Fibroblast of skin of abdomen (primary cell): ENCODE results near the gene PPP3R1. TPM values are rescaled to one million over a fixed set of nuclear protein-coding genes. Genes with fewer than 3 reads are reported as not detected.
A peak's percentile ranks its signal among the peaks of the same experiment; 100 is the strongest.

Source experiments
- DNase-seq: peaks from one replicate; pipeline ENCODE4 v3.0.0-alpha.2; 2013
- polyA plus RNA-seq, 2 experiments: library from polyadenylated mRNA; unstranded; fragments of 120-200 nt; gene quantifications; one replicate each; pipeline ENCODE4 v1.2.1, GENCODE V29; 2013; ENCODE audit not compliant: insufficient read length in 2 of 2

PPP3R1 gene, protein sequence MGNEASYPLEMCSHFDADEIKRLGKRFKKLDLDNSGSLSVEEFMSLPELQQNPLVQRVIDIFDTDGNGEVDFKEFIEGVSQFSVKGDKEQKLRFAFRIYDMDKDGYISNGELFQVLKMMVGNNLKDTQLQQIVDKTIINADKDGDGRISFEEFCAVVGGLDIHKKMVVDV
- polyA plus RNA-seq (2013, experiment 1 of 2; ENCODE audit: insufficient read length): 54.7 TPM
- 53.1 TPM for polyA plus RNA-seq (2013, experiment 2 of 2; ENCODE audit: insufficient read length)

DNA sequence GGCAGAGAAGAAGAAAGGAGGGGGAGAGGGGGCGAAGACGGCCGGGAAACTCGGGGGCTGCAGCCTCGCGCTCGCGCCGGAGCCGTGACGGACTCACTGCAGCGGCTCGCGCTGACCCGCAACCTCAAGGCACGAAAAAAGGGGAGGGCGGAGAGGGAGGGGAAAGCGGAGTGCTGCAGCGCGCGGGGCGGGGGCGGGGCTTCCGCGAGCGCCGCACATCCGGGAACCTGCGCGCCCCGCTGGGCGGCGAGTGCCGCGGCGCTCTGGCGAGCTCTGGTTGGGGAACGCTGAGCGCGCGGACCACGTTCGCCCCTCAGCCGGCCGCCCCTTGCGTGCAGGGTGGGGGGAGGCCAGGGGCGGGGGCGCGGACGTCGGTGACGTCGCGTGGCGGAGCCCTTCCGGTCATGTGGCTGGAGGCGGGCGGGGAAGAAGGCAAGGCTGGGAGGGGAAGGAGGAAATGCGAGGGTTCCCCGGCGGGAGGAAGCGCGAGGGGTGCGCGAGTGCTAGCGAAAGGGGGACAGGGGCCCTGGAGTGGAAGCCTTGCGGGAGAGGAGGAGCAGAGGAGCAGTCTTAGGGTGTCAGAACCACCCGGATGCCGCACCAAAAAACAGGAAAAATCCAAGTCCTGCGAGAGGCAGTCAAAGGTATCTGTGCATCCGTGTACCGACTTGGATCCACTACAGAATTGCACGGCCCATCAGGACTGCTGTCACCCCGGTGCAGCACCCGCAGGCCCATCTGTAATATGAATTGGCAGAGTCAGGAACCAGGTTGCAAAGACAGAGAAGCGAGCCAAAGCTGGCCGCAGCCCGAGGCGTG, at the start of gene PPP3R1:
TSS of gene PPP3R1 (minus strand) at position 133 of the 819 bp plus-strand sequence. CDS start 405 bp downstream, outside the sequence.
- peak; percentile 97 for DNase-seq

GRCh38 chr2:68295516-68295915, 43.2 kb upstream of the PPP3R1 start:
- no peak for DNase-seq

DNA sequence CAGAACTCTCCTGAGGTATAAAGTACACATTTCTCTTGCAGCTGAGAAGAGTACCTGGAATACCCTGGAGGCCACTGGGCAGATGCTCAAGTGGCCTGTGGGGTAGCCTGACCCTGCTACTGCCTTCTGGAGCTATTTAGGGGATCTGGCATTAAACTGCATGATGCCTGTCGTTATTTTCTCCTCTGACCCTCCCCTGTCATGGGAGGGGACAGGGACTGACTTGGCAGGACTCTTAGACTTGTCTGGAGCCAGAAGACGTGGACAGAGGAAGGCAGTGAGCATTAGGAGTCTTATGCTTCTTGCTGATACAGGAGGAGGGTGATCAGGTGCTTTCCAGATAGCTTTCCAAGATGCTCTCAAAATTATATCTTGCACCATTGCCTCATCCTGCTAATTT, 42.6 kb upstream of the PPP3R1 start:
- DNase-seq: no peak

DNA sequence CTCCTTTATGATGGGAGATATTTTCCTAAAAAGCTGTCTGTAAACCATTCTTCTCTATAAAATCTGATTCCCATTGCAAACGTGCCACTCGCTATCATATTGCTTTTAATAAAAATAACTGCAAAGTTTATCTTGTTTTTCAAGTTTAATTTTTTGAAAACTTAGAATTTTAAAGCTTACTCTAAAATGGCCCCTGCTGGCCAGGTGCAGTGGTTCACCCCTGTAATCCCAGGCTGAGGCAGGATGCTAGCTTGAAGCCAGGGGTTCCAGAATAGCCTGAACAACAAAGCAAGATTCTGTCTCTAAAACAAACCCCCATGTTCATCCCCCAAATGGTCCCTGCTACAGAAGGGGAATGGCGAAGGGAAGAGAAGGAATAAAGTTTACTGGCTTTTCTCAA, 41.9 kb upstream of the PPP3R1 start:
- no peak for DNase-seq

DNA sequence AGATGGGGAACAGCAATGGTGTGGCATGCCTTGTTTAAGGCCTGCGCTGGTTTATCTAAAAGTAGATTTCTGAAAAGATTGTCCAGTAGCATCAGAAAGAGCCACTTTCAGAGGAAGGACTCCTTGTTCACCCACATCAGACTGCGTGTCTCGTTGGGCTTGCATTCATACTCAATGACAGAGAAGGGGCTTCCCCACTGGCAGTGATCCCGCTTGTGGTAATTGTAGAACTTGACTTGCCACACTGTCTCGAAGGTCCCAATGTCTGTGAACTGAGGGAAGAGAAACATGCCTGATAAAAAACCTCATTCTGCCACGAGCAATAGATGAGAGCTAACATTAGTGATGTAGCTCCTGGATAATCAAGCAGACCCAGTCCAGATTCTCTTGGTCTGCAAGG, 41.4 kb upstream of the PPP3R1 start:
- DNase-seq: no peak

- DNase-seq: no peak
These were observed 40.7 kb upstream of the PPP3R1 start for GRCh38 chr2:68293024-68293423.

GRCh38 chr2:68292108-68292710, 39.9 kb upstream of the PPP3R1 start:
- peak; percentile 8 for DNase-seq

GRCh38 chr2:68291314-68291713, 39.0 kb upstream of the PPP3R1 start:
- no peak for DNase-seq

DNA sequence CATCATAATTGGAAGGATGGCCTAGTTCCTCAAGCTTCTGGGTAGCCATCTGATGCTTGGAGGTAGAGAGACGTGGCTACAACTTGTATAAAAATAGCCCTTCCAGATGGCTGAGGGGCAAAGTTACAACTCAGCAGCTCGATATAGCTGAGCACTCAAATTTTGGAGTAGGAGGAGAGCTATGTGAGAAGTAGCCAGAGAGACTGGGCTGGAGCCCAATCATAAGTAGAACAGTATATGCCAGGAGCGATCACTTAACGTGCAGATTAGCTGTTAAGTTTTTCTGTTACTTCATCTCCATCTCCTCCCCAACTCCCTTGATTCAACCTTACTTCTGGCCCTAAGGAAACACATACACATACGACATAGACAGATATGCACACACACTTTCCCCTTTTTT, 38.6 kb upstream of the PPP3R1 start:
- no peak for DNase-seq

- peak; percentile 60 for DNase-seq
These were observed 35.5 kb upstream of the PPP3R1 start for GRCh38 chr2:68287580-68288441.

- DNase-seq: peak; percentile 63
These were observed 32.6 kb upstream of the PPP3R1 start for GRCh38 chr2:68284896-68285295.

- DNase-seq: no peak
These were observed 31.1 kb upstream of the PPP3R1 start for GRCh38 chr2:68283419-68283812.

- peak; percentile 45 for DNase-seq
These were observed 30.6 kb upstream of the PPP3R1 start for GRCh38 chr2:68282811-68283418.

DNA sequence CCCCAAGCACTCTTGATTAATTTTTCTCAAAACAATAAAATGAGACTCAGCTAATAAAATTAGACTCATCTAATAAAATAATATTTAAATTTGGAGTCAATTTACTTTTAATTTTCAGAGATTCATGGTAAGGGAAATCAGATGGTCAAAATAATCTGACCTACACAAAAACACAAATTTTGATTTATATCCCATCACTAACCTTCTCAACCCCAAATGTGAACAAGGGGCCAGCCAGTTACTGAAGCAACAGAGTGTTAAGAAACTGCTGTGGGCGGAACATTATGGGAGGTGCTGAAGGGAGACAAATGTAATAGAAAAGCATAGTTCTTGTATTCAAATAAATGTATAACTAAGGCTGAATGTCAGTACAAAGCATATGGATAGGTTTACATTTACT, 28.5 kb upstream of the PPP3R1 start:
- no peak for DNase-seq

DNA sequence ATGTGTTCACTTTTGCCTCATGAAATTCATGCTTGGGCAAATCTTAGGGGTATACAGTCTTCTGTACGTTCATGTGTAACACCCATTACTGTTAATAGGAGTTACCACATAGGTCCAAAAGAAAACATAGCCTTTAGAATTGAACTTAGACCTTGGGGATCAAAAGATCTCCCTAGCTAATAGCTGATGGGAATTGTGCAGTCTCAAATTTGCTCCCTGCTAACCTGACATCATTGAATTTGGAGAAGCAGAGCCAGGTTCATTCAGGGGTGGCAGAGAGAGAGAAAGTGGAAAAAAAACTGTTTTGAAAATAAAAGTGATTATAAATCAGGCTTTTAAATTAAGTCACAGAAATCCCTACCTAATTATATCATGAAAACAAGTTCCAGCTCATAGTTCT, 28.0 kb upstream of the PPP3R1 start:
- no peak for DNase-seq

- no peak for DNase-seq
These were observed 27.4 kb upstream of the PPP3R1 start for GRCh38 chr2:68279691-68280090.

GRCh38 chr2:68278169-68278568, 25.8 kb upstream of the PPP3R1 start:
- no peak for DNase-seq

DNA sequence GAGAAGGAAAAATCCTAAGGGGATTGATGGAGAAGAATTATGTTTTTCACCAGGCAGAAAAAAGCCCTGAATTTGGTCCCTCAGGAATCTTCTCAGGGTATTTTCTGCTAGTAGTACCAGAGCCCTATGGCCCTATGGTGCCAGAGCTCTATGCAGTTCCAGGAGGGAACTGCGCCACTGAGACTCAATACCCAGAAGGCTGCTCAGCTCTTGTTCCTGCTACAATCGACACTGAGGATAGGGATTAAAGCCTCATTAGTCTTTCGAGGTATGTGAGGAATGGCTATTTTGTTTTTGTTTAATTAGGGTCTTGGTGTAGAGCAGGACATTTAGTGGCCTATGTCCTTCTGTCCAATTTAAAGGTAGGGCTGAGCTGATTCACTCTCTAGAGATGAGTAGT, 21.7 kb upstream of the PPP3R1 start:
- DNase-seq: no peak

DNA sequence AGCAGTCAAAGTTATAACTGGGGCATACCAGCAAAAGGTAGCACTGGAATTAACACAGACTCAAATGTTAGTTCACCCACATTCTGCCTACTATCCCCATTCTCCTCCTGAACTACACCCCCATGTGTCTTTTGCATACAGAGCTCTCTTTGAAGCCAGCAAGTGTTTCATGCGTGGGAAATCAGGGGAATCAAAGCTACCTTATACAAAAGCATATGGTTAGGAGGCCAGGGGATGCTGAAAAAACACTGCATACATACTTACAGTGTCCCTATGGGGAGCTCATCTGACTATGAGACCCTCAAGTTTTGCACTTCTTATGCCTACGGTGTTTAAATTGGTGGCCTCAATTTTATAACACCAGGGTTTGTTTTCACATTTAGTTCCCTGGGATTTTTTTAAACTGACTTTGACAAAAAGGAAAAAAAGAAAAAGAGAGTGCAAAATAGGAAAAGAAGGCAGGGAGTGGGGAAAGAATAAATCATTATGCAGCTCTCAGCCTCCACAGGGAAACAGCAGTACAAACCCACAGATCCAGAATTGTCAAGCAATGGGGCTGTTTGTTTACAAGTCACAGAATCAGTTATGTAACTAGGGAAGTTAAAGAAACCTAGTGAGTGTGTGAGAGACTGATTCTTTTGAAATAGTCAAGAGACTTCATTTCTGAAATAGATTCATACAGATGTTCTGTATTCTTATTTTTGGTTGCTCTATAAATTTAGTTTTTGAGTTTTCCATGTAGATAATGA, 20.1 kb upstream of the PPP3R1 start:
- no peak for DNase-seq

GRCh38 chr2:68266655-68267054, 14.3 kb upstream of the PPP3R1 start:
- DNase-seq: no peak

DNA sequence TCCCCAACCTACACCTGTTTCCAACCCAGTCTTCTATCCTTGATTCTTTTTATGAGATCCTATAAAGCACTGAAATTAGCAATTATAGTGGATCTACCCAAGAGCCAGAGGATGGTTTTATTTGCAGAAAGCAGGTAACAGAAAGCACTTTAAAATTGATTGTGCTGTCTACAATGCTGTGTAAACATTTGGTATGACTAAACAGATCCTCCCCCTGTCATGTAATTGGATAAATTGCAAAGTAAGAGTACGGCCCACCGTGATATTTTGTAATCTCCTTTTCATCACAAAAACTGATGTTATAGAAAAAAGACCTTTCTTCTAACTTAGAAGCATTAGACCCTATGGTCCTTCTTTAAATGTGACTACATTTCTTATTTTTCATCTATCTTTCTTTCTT, 11.3 kb upstream of the PPP3R1 start:
- no peak for DNase-seq

DNA sequence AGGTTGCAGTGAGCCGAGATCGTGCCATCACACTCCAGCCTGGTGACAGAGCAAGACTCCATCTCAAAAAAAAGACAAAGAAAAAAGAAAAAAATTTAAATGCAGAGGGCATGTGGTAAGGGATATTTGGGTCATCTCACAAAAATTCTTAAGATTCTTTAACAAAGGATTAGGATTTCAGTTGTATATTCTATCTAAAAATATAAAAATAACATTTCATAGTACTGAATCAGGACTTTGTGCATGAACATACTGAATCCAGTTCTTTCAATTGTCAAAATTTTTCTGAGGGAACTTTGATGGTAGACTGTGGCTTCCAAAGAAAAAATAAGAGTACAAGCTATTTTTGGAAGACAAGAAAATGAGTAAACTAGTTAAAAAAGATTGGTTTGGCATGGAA, 6.5 kb upstream of the PPP3R1 start:
- no peak for DNase-seq
